ENCODE measurements around the gene SLC39A11. TPM values are rescaled to one million over a fixed set of nuclear protein-coding genes. Genes with fewer than 3 reads are reported as not detected.

Gene SLC39A11
- total and polyA plus RNA-seq, 2 donors (not counting 1 experiment from before 2014, with no cell fraction given) = 12.7 to 27.4 TPM

DNA sequence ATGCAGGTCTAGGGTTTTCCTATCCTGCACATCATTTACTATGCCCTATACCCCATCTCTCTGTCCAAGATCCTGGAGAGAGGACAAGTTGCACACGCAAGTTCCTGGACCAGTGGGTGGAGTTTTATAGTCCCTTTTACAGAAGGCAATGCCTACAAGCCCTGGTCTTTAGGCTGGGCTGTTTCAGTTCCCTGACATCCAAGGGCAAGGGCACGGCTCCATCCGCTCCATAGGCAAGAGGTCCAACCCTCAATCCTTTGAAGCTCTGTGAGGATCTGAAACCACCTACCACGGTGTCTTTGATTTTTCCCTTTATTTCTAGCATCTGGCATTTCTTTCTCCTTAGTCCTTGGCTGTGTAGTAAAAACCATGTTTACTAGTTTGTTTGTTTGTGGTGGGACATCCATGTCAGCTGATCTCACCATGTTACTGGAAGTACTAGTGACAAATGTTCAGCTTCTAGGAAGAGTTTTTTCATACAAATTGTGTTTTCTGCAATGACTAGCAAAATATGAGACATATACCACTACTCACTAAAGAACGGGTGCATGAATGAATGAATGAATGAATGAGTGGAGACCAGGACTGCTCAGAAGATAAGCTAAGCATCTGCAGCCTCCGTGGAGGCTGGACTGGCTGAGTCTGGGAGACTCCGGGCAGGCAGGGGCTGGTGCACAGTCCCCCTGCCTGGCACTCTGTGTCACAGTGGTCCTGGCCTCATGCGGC lies 359.4 kb downstream of the SLC39A11 start:
- TF ChIP-seq CTCF (conservative IDR thresholded peaks at IDR 0.05 in 1 of 2, IDR thresholded peaks at IDR 0.05 in 1 of 2; ENCODE audit: low read depth in 1 of 2, low read length in 2 of 2) (no peak), EZH2 (IDR thresholded peaks at IDR 0.05; ENCODE audit: low read length, missing control alignments) (no peak)
- Histone ChIP-seq H3K4me1 (ENCODE audit: control insufficient read depth, extremely low read depth, insufficient read depth, low read length) (no peaks in the 10 kb centered on the region), H2AFZ (ENCODE audit: low read length) (no peak overlapping the region), H3K79me2 (ENCODE audit: control insufficient read depth, insufficient read depth, low read length) (no peaks in the 10 kb centered on the region), H3K36me3 (ENCODE audit: control insufficient read depth, insufficient read depth, low read length) (no peaks in the 10 kb centered on the region), H4K20me1 (ENCODE audit: control insufficient read depth, extremely low read depth, insufficient read depth, low read length) (no peaks in the 10 kb centered on the region), H3K4me3 (replicated peaks in 1 of 4; ENCODE audit: control extremely low read depth in 1 of 4, insufficient read depth in 1 of 4, low read depth in 3 of 4, low read length in 4 of 4) (no peak overlapping the region), H3K27me3 (ENCODE audit: control insufficient read depth, insufficient read depth, low read length) (no peaks in the 10 kb centered on the region), H3K27ac (ENCODE audit: insufficient read depth, low read length) (no peak overlapping the region), H3K9ac (ENCODE audit: insufficient read depth, low read length) (no peak overlapping the region), H3K9me3 (ENCODE audit: control insufficient read depth, insufficient read depth, low read depth, low read length) (no peaks in the 10 kb centered on the region), H3K4me2 (ENCODE audit: extremely low read depth, insufficient read depth, low read length) (no peak overlapping the region)
- DNase-seq (ENCODE audit: low read depth in 2 of 2) = no peak

DNA sequence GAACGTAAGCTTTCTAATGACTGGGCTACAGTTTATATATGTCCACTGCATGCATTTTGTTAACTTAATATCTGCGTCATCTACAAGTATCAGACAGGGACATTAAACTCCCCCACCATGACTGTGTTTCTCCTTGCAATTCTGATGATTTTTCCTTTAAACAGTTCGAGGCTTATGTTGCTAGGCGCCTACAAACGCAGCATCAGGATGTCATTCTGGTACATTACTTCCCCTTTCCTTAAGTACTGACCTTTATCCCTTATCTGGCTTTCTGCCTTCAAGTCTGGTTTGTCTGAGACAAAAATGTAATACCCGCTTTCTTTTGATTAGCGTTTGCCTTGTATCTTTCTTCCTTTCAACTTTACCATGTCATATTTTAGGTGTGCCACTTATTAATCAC lies 362.4 kb downstream of the SLC39A11 start:
- H3K4me3 ChIP-seq (replicated peaks in 1 of 4; ENCODE audit: control extremely low read depth in 1 of 4, insufficient read depth in 1 of 4, low read depth in 3 of 4, low read length in 4 of 4) = no peak overlapping the region
- H3K27ac ChIP-seq (ENCODE audit: insufficient read depth, low read length) = no peak overlapping the region
- no peaks in the 10 kb centered on the region for H3K79me2 ChIP-seq (ENCODE audit: control insufficient read depth, insufficient read depth, low read length)
- peak; percentile 52 to 77 for DNase-seq (ENCODE audit: low read depth in 2 of 2)
- no peak overlapping the region for H2AFZ ChIP-seq (ENCODE audit: low read length)
- H3K4me2 ChIP-seq (ENCODE audit: extremely low read depth, insufficient read depth, low read length) = no peak overlapping the region
- no peaks in the 10 kb centered on the region for H3K36me3 ChIP-seq (ENCODE audit: control insufficient read depth, insufficient read depth, low read length)
- no peaks in the 10 kb centered on the region for H3K27me3 ChIP-seq (ENCODE audit: control insufficient read depth, insufficient read depth, low read length)
- H3K9ac ChIP-seq (ENCODE audit: insufficient read depth, low read length) = no peak overlapping the region
- H3K4me1 ChIP-seq (ENCODE audit: control insufficient read depth, extremely low read depth, insufficient read depth, low read length) = no peaks in the 10 kb centered on the region
- no peak for TF ChIP-seq CTCF (conservative IDR thresholded peaks at IDR 0.05 in 1 of 2, IDR thresholded peaks at IDR 0.05 in 1 of 2; ENCODE audit: low read depth in 1 of 2, low read length in 2 of 2)
- TF ChIP-seq EZH2 (IDR thresholded peaks at IDR 0.05; ENCODE audit: low read length, missing control alignments) = no peak
- no peaks in the 10 kb centered on the region for H3K9me3 ChIP-seq (ENCODE audit: control insufficient read depth, insufficient read depth, low read depth, low read length)
- no peaks in the 10 kb centered on the region for H4K20me1 ChIP-seq (ENCODE audit: control insufficient read depth, extremely low read depth, insufficient read depth, low read length)

- H3K27me3 ChIP-seq (ENCODE audit: control insufficient read depth, insufficient read depth, low read length) = no peaks in the 10 kb centered on the region
- no peaks in the 10 kb centered on the region for H3K36me3 ChIP-seq (ENCODE audit: control insufficient read depth, insufficient read depth, low read length)
- H3K4me3 ChIP-seq (replicated peaks in 1 of 4; ENCODE audit: control extremely low read depth in 1 of 4, insufficient read depth in 1 of 4, low read depth in 3 of 4, low read length in 4 of 4) = no peak overlapping the region
- H3K4me1 ChIP-seq (ENCODE audit: control insufficient read depth, extremely low read depth, insufficient read depth, low read length) = no peaks in the 10 kb centered on the region
- no peak overlapping the region for H3K9ac ChIP-seq (ENCODE audit: insufficient read depth, low read length)
- no peaks in the 10 kb centered on the region for H4K20me1 ChIP-seq (ENCODE audit: control insufficient read depth, extremely low read depth, insufficient read depth, low read length)
- DNase-seq (ENCODE audit: low read depth in 2 of 2) = peak; percentile 27 to 34
- H3K79me2 ChIP-seq (ENCODE audit: control insufficient read depth, insufficient read depth, low read length) = no peaks in the 10 kb centered on the region
- no peak overlapping the region for H3K4me2 ChIP-seq (ENCODE audit: extremely low read depth, insufficient read depth, low read length)
- no peak overlapping the region for H2AFZ ChIP-seq (ENCODE audit: low read length)
- TF ChIP-seq CTCF (conservative IDR thresholded peaks at IDR 0.05 in 1 of 2, IDR thresholded peaks at IDR 0.05 in 1 of 2; ENCODE audit: low read depth in 1 of 2, low read length in 2 of 2) (no peak), EZH2 (IDR thresholded peaks at IDR 0.05; ENCODE audit: low read length, missing control alignments) (no peak)
- no peaks in the 10 kb centered on the region for H3K9me3 ChIP-seq (ENCODE audit: control insufficient read depth, insufficient read depth, low read depth, low read length)
- no peak overlapping the region for H3K27ac ChIP-seq (ENCODE audit: insufficient read depth, low read length)
Measured at GRCh38 chr17:72726936-72727335, 365.6 kb downstream of the SLC39A11 start.

Data from fibroblast of lung (primary cell).